ENCODE measurements around the gene SNX8. TPM values are rescaled to one million over a fixed set of nuclear protein-coding genes. Genes with fewer than 3 reads are reported as not detected.

The SNX8 gene
- total and polyA plus RNA-seq, 2 of the 13 experiments (the other 11 are each of a cell fraction or from before 2014, with no cell fraction given) = 20.6 to 45.2 TPM

DNA sequence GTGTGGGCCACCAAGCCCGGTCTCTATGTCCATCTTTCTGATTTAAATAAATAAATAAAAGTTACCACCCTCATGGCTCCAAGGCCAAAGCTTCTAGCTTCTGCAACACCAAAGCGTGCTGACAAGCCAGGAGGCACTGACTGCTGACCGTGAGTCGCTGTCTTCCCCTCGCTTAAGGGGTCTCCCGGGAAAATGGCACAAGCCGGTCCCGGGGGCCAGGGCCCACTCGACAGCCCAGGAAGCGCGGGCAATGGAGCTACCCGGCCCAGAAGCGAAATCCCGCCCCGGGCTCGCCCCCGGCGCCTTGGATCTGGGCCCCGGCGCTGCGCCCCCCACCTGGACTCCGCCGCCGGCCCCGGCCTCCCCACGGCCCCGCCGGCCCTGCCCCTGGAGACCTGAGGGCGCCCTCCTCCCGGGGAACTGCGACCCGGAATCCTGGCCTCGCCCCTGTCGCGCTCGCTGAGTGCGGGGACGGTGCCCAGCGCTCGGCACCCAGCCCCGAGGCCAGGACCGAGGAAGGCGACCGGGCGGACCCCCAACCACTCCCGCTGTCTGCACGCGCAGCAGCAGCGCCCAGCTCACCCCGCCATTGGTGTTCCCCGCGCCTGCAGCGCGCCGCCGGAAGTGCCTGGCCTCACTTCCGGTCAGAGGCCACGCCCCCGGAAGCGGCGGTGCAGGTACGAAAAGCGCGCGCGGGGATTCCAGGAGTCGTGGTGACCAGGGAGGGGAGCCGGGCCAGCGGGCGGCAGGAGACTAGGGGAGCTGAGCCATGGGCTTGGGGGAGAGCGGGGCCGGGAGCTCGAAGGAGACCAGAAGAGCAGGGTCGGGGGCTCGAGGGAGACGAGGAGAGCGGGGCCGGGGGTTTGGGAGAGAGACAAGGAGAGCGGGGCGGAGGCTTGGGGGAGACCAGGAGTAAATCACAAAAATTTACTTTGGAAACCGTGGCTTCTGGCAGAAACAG, 72.4 kb downstream of the SNX8 start, which contains the start of the genes MRM2 and NUDT1 (continued):
- TF ChIP-seq ZNF784 (CRISPR knock-in tag; IDR thresholded peaks at IDR 0.05; ENCODE audit: borderline replicate concordance) = peak; percentile 63; the same call in 1 of the 2 replicates
- TF ChIP-seq MXD4 (CRISPR knock-in tag; IDR thresholded peaks at IDR 0.05) = peak; percentile 94; the same call in 1 of the 2 replicates
- TF ChIP-seq NR2C2 (CRISPR knock-in tag; IDR thresholded peaks at IDR 0.05; ENCODE audit: borderline replicate concordance) = peak; percentile 53; the same call in 1 of the 2 replicates
- peak in 1 of 2 experiments; percentile 82; a peak in 2 of 4 replicates for TF ChIP-seq KLF16 (CRISPR knock-in tag; IDR thresholded peaks at IDR 0.05)
- peak; percentile 73; the same call in 1 of the 2 replicates for TF ChIP-seq KLF9 (CRISPR knock-in tag; IDR thresholded peaks at IDR 0.05; ENCODE audit: low read depth)
- TF ChIP-seq ZNF704 (CRISPR knock-in tag; IDR thresholded peaks at IDR 0.05; ENCODE audit: borderline replicate concordance) = 0 out of 2 replicates have a peak, but pooled peaks have one; percentile 48
- TF ChIP-seq, protein P1, sequence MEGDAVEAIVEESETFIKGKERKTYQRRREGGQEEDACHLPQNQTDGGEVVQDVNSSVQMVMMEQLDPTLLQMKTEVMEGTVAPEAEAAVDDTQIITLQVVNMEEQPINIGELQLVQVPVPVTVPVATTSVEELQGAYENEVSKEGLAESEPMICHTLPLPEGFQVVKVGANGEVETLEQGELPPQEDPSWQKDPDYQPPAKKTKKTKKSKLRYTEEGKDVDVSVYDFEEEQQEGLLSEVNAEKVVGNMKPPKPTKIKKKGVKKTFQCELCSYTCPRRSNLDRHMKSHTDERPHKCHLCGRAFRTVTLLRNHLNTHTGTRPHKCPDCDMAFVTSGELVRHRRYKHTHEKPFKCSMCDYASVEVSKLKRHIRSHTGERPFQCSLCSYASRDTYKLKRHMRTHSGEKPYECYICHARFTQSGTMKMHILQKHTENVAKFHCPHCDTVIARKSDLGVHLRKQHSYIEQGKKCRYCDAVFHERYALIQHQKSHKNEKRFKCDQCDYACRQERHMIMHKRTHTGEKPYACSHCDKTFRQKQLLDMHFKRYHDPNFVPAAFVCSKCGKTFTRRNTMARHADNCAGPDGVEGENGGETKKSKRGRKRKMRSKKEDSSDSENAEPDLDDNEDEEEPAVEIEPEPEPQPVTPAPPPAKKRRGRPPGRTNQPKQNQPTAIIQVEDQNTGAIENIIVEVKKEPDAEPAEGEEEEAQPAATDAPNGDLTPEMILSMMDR (CRISPR knock-in tag; IDR thresholded peaks at IDR 0.05) = peak; percentile 44
- TF ChIP-seq, protein P2, sequence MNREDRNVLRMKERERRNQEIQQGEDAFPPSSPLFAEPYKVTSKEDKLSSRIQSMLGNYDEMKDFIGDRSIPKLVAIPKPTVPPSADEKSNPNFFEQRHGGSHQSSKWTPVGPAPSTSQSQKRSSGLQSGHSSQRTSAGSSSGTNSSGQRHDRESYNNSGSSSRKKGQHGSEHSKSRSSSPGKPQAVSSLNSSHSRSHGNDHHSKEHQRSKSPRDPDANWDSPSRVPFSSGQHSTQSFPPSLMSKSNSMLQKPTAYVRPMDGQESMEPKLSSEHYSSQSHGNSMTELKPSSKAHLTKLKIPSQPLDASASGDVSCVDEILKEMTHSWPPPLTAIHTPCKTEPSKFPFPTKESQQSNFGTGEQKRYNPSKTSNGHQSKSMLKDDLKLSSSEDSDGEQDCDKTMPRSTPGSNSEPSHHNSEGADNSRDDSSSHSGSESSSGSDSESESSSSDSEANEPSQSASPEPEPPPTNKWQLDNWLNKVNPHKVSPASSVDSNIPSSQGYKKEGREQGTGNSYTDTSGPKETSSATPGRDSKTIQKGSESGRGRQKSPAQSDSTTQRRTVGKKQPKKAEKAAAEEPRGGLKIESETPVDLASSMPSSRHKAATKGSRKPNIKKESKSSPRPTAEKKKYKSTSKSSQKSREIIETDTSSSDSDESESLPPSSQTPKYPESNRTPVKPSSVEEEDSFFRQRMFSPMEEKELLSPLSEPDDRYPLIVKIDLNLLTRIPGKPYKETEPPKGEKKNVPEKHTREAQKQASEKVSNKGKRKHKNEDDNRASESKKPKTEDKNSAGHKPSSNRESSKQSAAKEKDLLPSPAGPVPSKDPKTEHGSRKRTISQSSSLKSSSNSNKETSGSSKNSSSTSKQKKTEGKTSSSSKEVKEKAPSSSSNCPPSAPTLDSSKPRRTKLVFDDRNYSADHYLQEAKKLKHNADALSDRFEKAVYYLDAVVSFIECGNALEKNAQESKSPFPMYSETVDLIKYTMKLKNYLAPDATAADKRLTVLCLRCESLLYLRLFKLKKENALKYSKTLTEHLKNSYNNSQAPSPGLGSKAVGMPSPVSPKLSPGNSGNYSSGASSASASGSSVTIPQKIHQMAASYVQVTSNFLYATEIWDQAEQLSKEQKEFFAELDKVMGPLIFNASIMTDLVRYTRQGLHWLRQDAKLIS (CRISPR knock-in tag; IDR thresholded peaks at IDR 0.05) = no peak
- TF ChIP-seq NRL (CRISPR knock-in tag; IDR thresholded peaks at IDR 0.05; ENCODE audit: borderline replicate concordance) = peak; percentile 74; the same call in 1 of the 2 replicates
- TF ChIP-seq DPF2 (CRISPR knock-in tag; IDR thresholded peaks at IDR 0.05; ENCODE audit: borderline replicate concordance, low read depth) = no peak
- TF ChIP-seq ZSCAN31 (CRISPR knock-in tag; IDR thresholded peaks at IDR 0.05; ENCODE audit: low read depth) = no peak
- TF ChIP-seq SUZ12 (IDR thresholded peaks at IDR 0.05; ENCODE audit: low read depth, low read length) = no peak
- TF ChIP-seq ZNF577 (CRISPR knock-in tag; IDR thresholded peaks at IDR 0.05; ENCODE audit: borderline replicate concordance, low read depth) = no peak
- TF ChIP-seq, protein P3, sequence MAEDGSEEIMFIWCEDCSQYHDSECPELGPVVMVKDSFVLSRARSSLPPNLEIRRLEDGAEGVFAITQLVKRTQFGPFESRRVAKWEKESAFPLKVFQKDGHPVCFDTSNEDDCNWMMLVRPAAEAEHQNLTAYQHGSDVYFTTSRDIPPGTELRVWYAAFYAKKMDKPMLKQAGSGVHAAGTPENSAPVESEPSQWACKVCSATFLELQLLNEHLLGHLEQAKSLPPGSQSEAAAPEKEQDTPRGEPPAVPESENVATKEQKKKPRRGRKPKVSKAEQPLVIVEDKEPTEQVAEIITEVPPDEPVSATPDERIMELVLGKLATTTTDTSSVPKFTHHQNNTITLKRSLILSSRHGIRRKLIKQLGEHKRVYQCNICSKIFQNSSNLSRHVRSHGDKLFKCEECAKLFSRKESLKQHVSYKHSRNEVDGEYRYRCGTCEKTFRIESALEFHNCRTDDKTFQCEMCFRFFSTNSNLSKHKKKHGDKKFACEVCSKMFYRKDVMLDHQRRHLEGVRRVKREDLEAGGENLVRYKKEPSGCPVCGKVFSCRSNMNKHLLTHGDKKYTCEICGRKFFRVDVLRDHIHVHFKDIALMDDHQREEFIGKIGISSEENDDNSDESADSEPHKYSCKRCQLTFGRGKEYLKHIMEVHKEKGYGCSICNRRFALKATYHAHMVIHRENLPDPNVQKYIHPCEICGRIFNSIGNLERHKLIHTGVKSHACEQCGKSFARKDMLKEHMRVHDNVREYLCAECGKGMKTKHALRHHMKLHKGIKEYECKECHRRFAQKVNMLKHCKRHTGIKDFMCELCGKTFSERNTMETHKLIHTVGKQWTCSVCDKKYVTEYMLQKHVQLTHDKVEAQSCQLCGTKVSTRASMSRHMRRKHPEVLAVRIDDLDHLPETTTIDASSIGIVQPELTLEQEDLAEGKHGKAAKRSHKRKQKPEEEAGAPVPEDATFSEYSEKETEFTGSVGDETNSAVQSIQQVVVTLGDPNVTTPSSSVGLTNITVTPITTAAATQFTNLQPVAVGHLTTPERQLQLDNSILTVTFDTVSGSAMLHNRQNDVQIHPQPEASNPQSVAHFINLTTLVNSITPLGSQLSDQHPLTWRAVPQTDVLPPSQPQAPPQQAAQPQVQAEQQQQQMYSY (CRISPR knock-in tag; IDR thresholded peaks at IDR 0.05) = peak; percentile 47; the same call in 1 of the 2 replicates
- TF ChIP-seq HMGA1 (CRISPR knock-in tag; conservative IDR thresholded peaks at IDR 0.05) = no peak

Data from HepG2 (cell line).